HepG2 (cell line): ENCODE measurements around the gene ZCCHC10. TPM values are rescaled to one million over a fixed set of nuclear protein-coding genes. Genes with fewer than 3 reads are reported as not detected.
A peak's percentile ranks its signal among the peaks of the same experiment; 100 is the strongest.

ENCODE experiments used
- BCLAF1 ChIP-seq: fragments of 450-650 bp; IDR thresholded peaks from 2 replicates; pipeline ENCODE4 v1.6.1; 2017; ENCODE audit warnings: mild to moderate bottlenecking
- FLYWCH1 ChIP-seq: sonication (generic); formaldehyde crosslinking; IDR thresholded peaks from 2 replicates; pipeline ENCODE4 v1.8.1; 2023; ENCODE audit warnings: mild to moderate bottlenecking, missing genetic modification reagents
- HNF4A ChIP-seq: sonication (generic); formaldehyde crosslinking; IDR thresholded peaks from 2 replicates; pipeline ENCODE4 v1.4.0; 2020; ENCODE audit warnings: missing genetic modification reagents
- HNF4G ChIP-seq, 2 experiments: sonication (generic) in 1 of 2; formaldehyde crosslinking in 1 of 2; IDR thresholded peaks; 2 replicates each; pipeline versions ENCODE4 v1.4.0 to v1.6.1; 2011 to 2020; ENCODE audit warnings: borderline replicate concordance in 2 of 2, low read depth in 2 of 2, mild to moderate bottlenecking in 2 of 2, low read length in 1 of 2, missing genetic modification reagents in 1 of 2, moderate library complexity in 1 of 2
- KDM5A ChIP-seq: fragments of 200-600 bp; sonication (generic); IDR thresholded peaks from 2 replicates; pipeline ENCODE4 v1.7.0; 2018; ENCODE audit warnings: antibody characterized with exemption, mild to moderate bottlenecking, low read length, borderline replicate concordance
- MTERF4 ChIP-seq: sonication (generic); formaldehyde crosslinking; IDR thresholded peaks from 2 replicates; pipeline ENCODE4 v1.8.0; 2023; ENCODE audit warnings: mild to moderate bottlenecking, missing genetic modification reagents
- MXD1 ChIP-seq: sonication (generic); formaldehyde crosslinking; IDR thresholded peaks from 2 replicates; pipeline ENCODE4 v1.4.0; 2020; ENCODE audit warnings: mild to moderate bottlenecking, missing genetic modification reagents
- POGK ChIP-seq: sonication (generic); formaldehyde crosslinking; conservative IDR thresholded peaks from 2 replicates; pipeline ENCODE4 v1.8.0; 2022; ENCODE audit warnings: mild to moderate bottlenecking, moderate library complexity, missing genetic modification reagents
- TGIF2 ChIP-seq: IDR thresholded peaks from 2 replicates; pipeline ENCODE4 v1.6.1; 2016; ENCODE audit warnings: control low read depth, missing compliant biosample characterization
- ZHX1 ChIP-seq: sonication (generic); formaldehyde crosslinking; IDR thresholded peaks from 2 replicates; pipeline ENCODE4 v1.8.1; 2022; ENCODE audit warnings: low read depth, mild to moderate bottlenecking, missing genetic modification reagents
- ZNF430 ChIP-seq: sonication (generic); formaldehyde crosslinking; IDR thresholded peaks from 2 replicates; pipeline ENCODE4 v1.9.0; 2021; ENCODE audit warnings: mild to moderate bottlenecking, missing genetic modification reagents
- ZNF441 ChIP-seq: sonication (generic); formaldehyde crosslinking; IDR thresholded peaks from 2 replicates; pipeline ENCODE4 v1.7.0; 2021; ENCODE audit warnings: missing genetic modification reagents, borderline replicate concordance
- ZNF510 ChIP-seq: sonication (generic); formaldehyde crosslinking; IDR thresholded peaks from 2 replicates; pipeline ENCODE4 v1.4.0; 2020; ENCODE audit warnings: low read depth, mild to moderate bottlenecking, missing genetic modification reagents
- ZNF546 ChIP-seq: sonication (generic); formaldehyde crosslinking; conservative IDR thresholded peaks from 2 replicates; pipeline ENCODE4 v1.8.1; 2023; ENCODE audit warnings: mild to moderate bottlenecking, missing genetic modification reagents
- ZNF589 ChIP-seq: sonication (generic); formaldehyde crosslinking; conservative IDR thresholded peaks from 2 replicates; pipeline ENCODE4 v1.8.0; 2022; ENCODE audit warnings: mild to moderate bottlenecking, moderate library complexity, missing genetic modification reagents
- ZNF724P ChIP-seq: sonication (generic); formaldehyde crosslinking; IDR thresholded peaks from 2 replicates; pipeline ENCODE4 v1.8.0; 2022; ENCODE audit warnings: missing genetic modification reagents, borderline replicate concordance
- ZNF737 ChIP-seq: sonication (generic); formaldehyde crosslinking; IDR thresholded peaks from 2 replicates; pipeline ENCODE4 v1.5.0; 2020; ENCODE audit warnings: missing genetic modification reagents, mild to moderate bottlenecking, borderline replicate concordance
- ZNF777 ChIP-seq: sonication (generic); formaldehyde crosslinking; IDR thresholded peaks from 2 replicates; pipeline ENCODE4 v1.4.0; 2020; ENCODE audit warnings: missing genetic modification reagents
- ZNF878 ChIP-seq: sonication (generic); formaldehyde crosslinking; IDR thresholded peaks from 2 replicates; pipeline ENCODE4 v1.8.1; 2023; ENCODE audit warnings: mild to moderate bottlenecking, missing genetic modification reagents, moderate library complexity
- polyA plus RNA-seq, 8 experiments: library from polyadenylated mRNA; depleted of rRNA in 3 of 8; stranded (reverse) in 7 of 8; unstranded in 1 of 8; fragments of >200 nt; fragmentation: Illumina TruSeq in 4 of 8; extraction: Trizol in 4 of 8; gene quantifications; 2 replicates each; pipeline versions ENCODE4 v1.2.1 to v1.2.3, GENCODE V29; 2011 to 2016; ENCODE audit warnings: low read depth in 4 of 8, missing spikeins in 1 of 8, mixed read lengths in 1 of 8; ENCODE audit not compliant: insufficient read depth in 1 of 8
- total RNA-seq, 5 experiments: library from RNA; depleted of rRNA; stranded (reverse); fragments of >200 nt; fragmentation: Illumina TruSeq; extraction: Trizol; gene quantifications; 2 replicates each; pipeline ENCODE4 v1.2.3, GENCODE V29; 2016; ENCODE audit warnings: low read depth in 1 of 5

The ZCCHC10 gene
- total and polyA plus RNA-seq, 2 of the 13 experiments (the other 11 are each of a cell fraction or from before 2014, with no cell fraction given) = 40.7 to 48.2 TPM

- TF ChIP-seq BCLAF1 = no peak
- TF ChIP-seq ZNF441 (CRISPR knock-in tag) = no peak
- TF ChIP-seq ZNF510 (CRISPR knock-in tag) = no peak
- no peak for TF ChIP-seq ZNF878 (CRISPR knock-in tag)
- no peak; the same call in 1 of the 2 replicates for TF ChIP-seq HNF4A (CRISPR knock-in tag)
- no peak for TF ChIP-seq ZNF589 (CRISPR knock-in tag)
- TF ChIP-seq ZHX1 (CRISPR knock-in tag) = no peak
- TF ChIP-seq TGIF2 = no peak
- no peak for TF ChIP-seq ZNF430 (CRISPR knock-in tag)
- no peak for TF ChIP-seq HNF4G (IDR thresholded peaks at IDR 0.05; ENCODE audit: borderline replicate concordance, low read depth, low read length)
- no peak for TF ChIP-seq HNF4G (CRISPR knock-in tag; IDR thresholded peaks at IDR 0.05; ENCODE audit: borderline replicate concordance, low read depth)
- peak; percentile 63; the same call in 1 of the 2 replicates for TF ChIP-seq MTERF4 (CRISPR knock-in tag)
- TF ChIP-seq ZNF724P (CRISPR knock-in tag) = no peak
- no peak for TF ChIP-seq POGK (CRISPR knock-in tag)
- 0 out of 2 replicates have a peak, but pooled peaks have one; percentile 14 for TF ChIP-seq ZNF737 (CRISPR knock-in tag)
- TF ChIP-seq KDM5A = peak; percentile 86
- TF ChIP-seq FLYWCH1 (CRISPR knock-in tag) = 0 out of 2 replicates have a peak, but pooled peaks have one; percentile 61
- TF ChIP-seq ZNF546 = 0 out of 2 replicates have a peak, but pooled peaks have one; percentile 53
- no peak for TF ChIP-seq ZNF777 (CRISPR knock-in tag)
- TF ChIP-seq MXD1 (CRISPR knock-in tag) = no peak; the same call in 1 of the 2 replicates
These were observed 26.2 kb upstream of the ZCCHC10 start (continued) for GRCh38 chr5:133052317-133053175.
